HepG2 (cell line): ENCODE measurements around the gene MTMR3. TPM values are rescaled to one million over a fixed set of nuclear protein-coding genes. Genes with fewer than 3 reads are reported as not detected.

ENCODE experiments used
- ATAC-seq: fragments of 200-7000 bp; cut with Tn5 transposase; 3 replicates; pipeline ENCODE4 v1.9.1; 2020; ENCODE audit warnings: mild to moderate bottlenecking, moderate library complexity
- BruUV-seq: library from RNA; stranded (reverse); fragments of 400-500 nt; replicated peaks from 2 replicates; lab custom pipeline; 2021; lab: Mats Ljungman, UMichigan
- CTCF ChIA-PET: fragments of 300-600 bp; formaldehyde crosslinking; extraction: SDS; loops from one replicate; lab custom pipeline; 2021; ENCODE audit warnings: low total read pairs, inconsistent platforms, low intra/inter-chr PET ratio; lab: Yijun Ruan, JAX
- POLR2A ChIA-PET: fragments of 350-600 bp; sonication (Branson Sonifier 250); formaldehyde crosslinking; loops from one replicate; lab custom pipeline; 2020; ENCODE audit warnings: antibody characterized with exemption, inconsistent platforms; lab: Yijun Ruan, JAX
- DNase-seq: peaks from one replicate; pipeline ENCODE4 v3.0.0-alpha.2; 2015; ENCODE audit warnings: low spot score
- FAIRE-seq: peaks from 3 replicates; lab custom pipeline; 2011; peaks lifted over from hg19 to GRCh38; lab: Jason Lieb, UNC
- H2AFZ ChIP-seq: one replicate; pipeline ENCODE4 v1.6.1; 2011; ENCODE audit warnings: low read length, inconsistent platforms
- H3K27ac ChIP-seq: fragments of 300-600 bp; 3 replicates; pipeline ENCODE4 v1.8.0; 2011; ENCODE audit warnings: mixed run types, mild to moderate bottlenecking, mixed read lengths, low read length, inconsistent platforms; ENCODE audit not compliant: insufficient read depth; ENCODE audit errors: extremely low read length
- H3K27me3 ChIP-seq, 2 experiments: fragments of 200-600 bp in 1 of 2; 2 replicates in 1 of 2; 3 replicates in 1 of 2; pipeline versions ENCODE4 v1.6.0 to v1.8.0; 2011; ENCODE audit warnings: low read length in 2 of 2, mild to moderate bottlenecking in 2 of 2, moderate library complexity in 2 of 2, inconsistent platforms in 1 of 2; ENCODE audit not compliant: insufficient read depth in 2 of 2, control insufficient read depth in 1 of 2
- H3K36me3 ChIP-seq, 2 experiments: fragments of 200-600 bp in 1 of 2; replicated peaks in 1 of 2; 2 replicates in 1 of 2; 3 replicates in 1 of 2; pipeline versions ENCODE4 v1.5.1 to v1.8.0; 2011; ENCODE audit warnings: low read length in 2 of 2, inconsistent platforms in 1 of 2; ENCODE audit not compliant: insufficient read depth in 2 of 2, control insufficient read depth in 1 of 2
- H3K4me1 ChIP-seq: 2 replicates; pipeline ENCODE4 v1.5.1; 2012; ENCODE audit warnings: low read length, inconsistent platforms; ENCODE audit not compliant: insufficient read depth
- H3K4me2 ChIP-seq: 2 replicates; pipeline ENCODE4 v1.6.0; 2011; ENCODE audit warnings: low read depth, low read length, inconsistent platforms
- H3K4me3 ChIP-seq, 3 experiments: fragments of 200-600 bp in 1 of 3; sonication (generic), shearing (Covaris generic) in 1 of 3; replicated peaks in 1 of 3; 2 replicates each; pipeline ENCODE4 v1.5.1; 2011 to 2016; ENCODE audit warnings: low read length in 3 of 3, inconsistent platforms in 2 of 3, low read depth in 2 of 3, mild to moderate bottlenecking in 2 of 3, control low read depth in 1 of 3, mixed read lengths in 1 of 3; ENCODE audit not compliant: insufficient read depth in 1 of 3
- H3K79me2 ChIP-seq: one replicate; pipeline ENCODE4 v1.6.1; 2011; ENCODE audit warnings: low read length, inconsistent platforms; ENCODE audit not compliant: insufficient read depth
- H3K9ac ChIP-seq: 2 replicates; pipeline ENCODE4 v1.6.0; 2011; ENCODE audit warnings: mild to moderate bottlenecking, low read depth, low read length, inconsistent platforms; ENCODE audit not compliant: insufficient read depth
- H3K9me3 ChIP-seq: 2 replicates; pipeline ENCODE4 v1.5.1; 2012; ENCODE audit warnings: mild to moderate bottlenecking, low read length
- H4K20me1 ChIP-seq: 2 replicates; pipeline ENCODE4 v1.6.0; 2011; ENCODE audit warnings: inconsistent platforms, mild to moderate bottlenecking, low read length, moderate library complexity; ENCODE audit not compliant: insufficient read depth
- CHD2 ChIP-seq: IDR thresholded peaks from 2 replicates; pipeline ENCODE4 v1.6.1; 2011; ENCODE audit warnings: low read depth, low read length, improper control_type of control experiment
- CREB1 ChIP-seq, 2 experiments: fragments of 450-650 bp in 1 of 2; IDR thresholded peaks; 2 replicates each; pipeline ENCODE4 v1.6.1; 2016 to 2017; ENCODE audit warnings: control low read depth in 1 of 2, mild to moderate bottlenecking in 1 of 2, missing compliant biosample characterization in 1 of 2, missing genetic modification characterization in 1 of 2
- EEA1 ChIP-seq: sonication (generic); formaldehyde crosslinking; IDR thresholded peaks from 2 replicates; pipeline ENCODE4 v1.5.1; 2020; ENCODE audit warnings: mild to moderate bottlenecking, missing genetic modification reagents, borderline replicate concordance
- FOXA1 ChIP-seq, 2 experiments: fragments of 450-650 bp in 1 of 2; sonication (generic) in 1 of 2; formaldehyde crosslinking in 1 of 2; IDR thresholded peaks; 2 replicates each; pipeline versions ENCODE4 v1.4.0 to v1.6.1; 2016 to 2020; ENCODE audit warnings: missing genetic modification reagents in 1 of 2
- KDM2A ChIP-seq: sonication (generic); formaldehyde crosslinking; IDR thresholded peaks from 2 replicates; pipeline ENCODE4 v1.4.0; 2020; ENCODE audit warnings: low read depth, missing genetic modification reagents, borderline replicate concordance
- KDM6A ChIP-seq: IDR thresholded peaks from 2 replicates; pipeline ENCODE4 v1.6.1; 2016; ENCODE audit warnings: low read depth
- LRRFIP1 ChIP-seq: sonication (generic); formaldehyde crosslinking; conservative IDR thresholded peaks from 2 replicates; pipeline ENCODE4 v1.4.0; 2020; ENCODE audit warnings: missing genetic modification reagents
- MLX ChIP-seq: IDR thresholded peaks from 2 replicates; pipeline ENCODE4 v1.6.1; 2016
- SP1 ChIP-seq, 2 experiments: fragments of 450-650 bp in 1 of 2; sonication (generic) in 1 of 2; formaldehyde crosslinking in 1 of 2; IDR thresholded peaks; 2 replicates each; pipeline versions ENCODE4 v1.4.0 to v1.6.1; 2016 to 2020; ENCODE audit warnings: missing genetic modification reagents in 1 of 2
- ZBTB42 ChIP-seq: sonication (generic); formaldehyde crosslinking; IDR thresholded peaks from 2 replicates; pipeline ENCODE4 v1.5.0; 2020; ENCODE audit warnings: mild to moderate bottlenecking, missing genetic modification reagents
- ZBTB7B ChIP-seq: sonication (generic); formaldehyde crosslinking; IDR thresholded peaks from 2 replicates; pipeline ENCODE4 v1.4.0; 2020; ENCODE audit warnings: missing genetic modification reagents
- ZNF136 ChIP-seq: sonication (generic); formaldehyde crosslinking; IDR thresholded peaks from 2 replicates; pipeline ENCODE4 v1.8.1; 2022; ENCODE audit warnings: low read depth, mild to moderate bottlenecking, moderate library complexity, missing genetic modification reagents
- WGBS: methylation state at CpG from one replicate; pipeline ENCODE4 v1.1.6; 2017; ENCODE audit warnings: low lambda C conversion rate; 5-methylcytosine and 5-hydroxymethylcytosine counted together
- in situ Hi-C: cut with HindIII; loops from 2 replicates; pipeline ENCODE4 v1.10.0; 2017; ENCODE audit warnings: low pct_unique_long_range_greater_than_20kb; ENCODE audit not compliant: extremely low pct_ligation_motif_present
- intact Hi-C: fragments of 100-400 bp; cut with micrococcal nuclease; formaldehyde crosslinking; loops from one replicate; pipeline ENCODE4 v1.10.0; 2022; ENCODE audit not compliant: unreplicated experiment
- polyA plus RNA-seq, 8 experiments: library from polyadenylated mRNA; depleted of rRNA in 3 of 8; stranded (reverse) in 7 of 8; unstranded in 1 of 8; fragments of >200 nt; fragmentation: Illumina TruSeq in 4 of 8; extraction: Trizol in 4 of 8; gene quantifications; 2 replicates each; pipeline versions ENCODE4 v1.2.1 to v1.2.3, GENCODE V29; 2011 to 2016; ENCODE audit warnings: low read depth in 4 of 8, missing spikeins in 1 of 8, mixed read lengths in 1 of 8; ENCODE audit not compliant: insufficient read depth in 1 of 8
- total RNA-seq, 5 experiments: library from RNA; depleted of rRNA; stranded (reverse); fragments of >200 nt; fragmentation: Illumina TruSeq; extraction: Trizol; gene quantifications; 2 replicates each; pipeline ENCODE4 v1.2.3, GENCODE V29; 2016; ENCODE audit warnings: low read depth in 1 of 5
- TF ChIP-seq, protein P1 (sequence below): sonication (generic); formaldehyde crosslinking; IDR thresholded peaks from 2 replicates; pipeline ENCODE4 v1.4.0; 2020; ENCODE audit warnings: missing genetic modification reagents, low read depth, mild to moderate bottlenecking, borderline replicate concordance

Gene MTMR3
- total and polyA plus RNA-seq, 2 of the 13 experiments (the other 11 are each of a cell fraction or from before 2014, with no cell fraction given): 12.6 to 24.8 TPM

GRCh38 chr22:30074994-30075393 is 192.0 kb downstream of the MTMR3 start:
- FAIRE-seq: no peak
- POLR2A ChIA-PET: no interaction called here
- in situ Hi-C loops: no loop called here

More at GRCh38 chr22:30074994-30075393, 192.0 kb downstream of the MTMR3 start:
- intact Hi-C loops: no loop called here
- Histone ChIP-seq H3K4me2 (no peak overlapping the region), H3K36me3 (no peaks in the 10 kb centered on the region), H3K79me2 (no peaks in the 10 kb centered on the region), H3K4me3 (no peak overlapping the region), H3K27me3 (peaks cover 0 to 16% of the 10 kb centered on the region in 2 experiments; a peak in 2 of 5 replicates), H3K27ac (no peak overlapping the region), H3K9me3 (no peaks in the 10 kb centered on the region), H3K9ac (no peak overlapping the region), H3K4me1 (peaks cover 16% of the 10 kb centered on the region), H4K20me1 (no peaks in the 10 kb centered on the region), H2AFZ (no peak overlapping the region)
- no peak for DNase-seq
- BruUV-seq: no TSS peak
- WGBS: 18% methylated on average over 3 of the region's 3 CpGs
- ATAC-seq: no peak
- no peak for TF ChIP-seq LRRFIP1 (CRISPR knock-in tag)
- no peak for TF ChIP-seq ZBTB42 (CRISPR knock-in tag)
- no peak for TF ChIP-seq KDM2A (CRISPR knock-in tag)
- no peak for TF ChIP-seq CHD2
- no peak for TF ChIP-seq CREB1 (IDR thresholded peaks at IDR 0.05)
- no peak for TF ChIP-seq CREB1 (CRISPR knock-in tag; IDR thresholded peaks at IDR 0.05)
- no peak for TF ChIP-seq ZNF136 (CRISPR knock-in tag)
- no peak for TF ChIP-seq EEA1 (CRISPR knock-in tag)
- no peak for TF ChIP-seq SP1 (IDR thresholded peaks at IDR 0.05)
- no peak for TF ChIP-seq SP1 (CRISPR knock-in tag; IDR thresholded peaks at IDR 0.05)
- TF ChIP-seq ZBTB7B: no peak
- no peak for TF ChIP-seq FOXA1 (IDR thresholded peaks at IDR 0.05)
- TF ChIP-seq FOXA1 (CRISPR knock-in tag; IDR thresholded peaks at IDR 0.05): no peak
- TF ChIP-seq MLX (CRISPR knock-in tag): no peak
- TF ChIP-seq, protein P1, sequence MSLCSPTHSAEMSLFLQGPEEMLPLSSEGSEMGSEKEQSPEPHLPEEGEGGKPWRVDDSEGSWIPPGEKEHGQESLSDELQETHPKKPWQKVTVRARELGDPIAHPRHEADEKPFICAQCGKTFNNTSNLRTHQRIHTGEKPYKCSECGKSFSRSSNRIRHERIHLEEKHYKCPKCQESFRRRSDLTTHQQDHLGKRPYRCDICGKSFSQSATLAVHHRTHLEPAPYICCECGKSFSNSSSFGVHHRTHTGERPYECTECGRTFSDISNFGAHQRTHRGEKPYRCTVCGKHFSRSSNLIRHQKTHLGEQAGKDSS (CRISPR knock-in tag): no peak
- TF ChIP-seq KDM6A (CRISPR knock-in tag): no peak
- CTCF ChIA-PET: no interaction called here
